ENCODE results near the gene RABL6. TPM values are rescaled to one million over a fixed set of nuclear protein-coding genes. Genes with fewer than 3 reads are reported as not detected.
A peak's percentile ranks its signal among the peaks of the same experiment; 100 is the strongest.

The RABL6 gene
- total RNA-seq, 4 donors from 2014 or later = 63.0 to 74.5 (median 71.3) TPM

DNA sequence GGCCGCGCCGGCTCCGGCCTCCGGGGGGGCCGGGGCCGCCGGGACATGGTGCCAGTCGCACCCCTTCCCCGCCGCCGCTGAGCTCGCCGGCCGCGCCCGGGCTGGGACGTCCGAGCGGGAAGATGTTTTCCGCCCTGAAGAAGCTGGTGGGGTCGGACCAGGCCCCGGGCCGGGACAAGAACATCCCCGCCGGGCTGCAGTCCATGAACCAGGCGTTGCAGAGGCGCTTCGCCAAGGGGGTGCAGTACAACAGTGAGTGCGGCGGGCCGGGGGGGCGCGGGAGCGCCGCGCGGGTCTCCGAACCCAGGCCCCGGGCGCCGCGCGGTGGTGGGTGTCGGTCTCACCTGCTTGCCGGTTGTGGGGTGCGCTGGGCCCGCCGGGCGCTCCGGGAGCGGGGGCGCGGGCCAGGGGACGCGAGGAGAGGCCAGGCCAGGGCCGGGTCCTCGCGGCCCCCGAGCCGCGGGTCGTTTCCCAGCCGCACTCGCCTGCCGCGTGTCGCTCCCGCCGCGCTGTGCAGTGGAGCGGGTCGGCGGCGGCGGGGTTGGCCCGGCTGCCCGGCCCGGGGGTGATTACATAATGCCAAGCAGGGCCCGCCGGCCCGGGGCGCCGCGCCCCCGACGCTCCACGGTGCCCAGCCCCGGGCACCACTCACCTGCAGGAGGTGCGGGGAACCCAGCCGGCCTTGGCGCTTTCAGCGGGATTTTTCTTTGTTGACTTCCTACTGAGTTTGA lies 492 bp downstream of the RABL6 start:
- no peak for DNase-seq (ENCODE audit: low spot score in 2 of 2)
- Histone ChIP-seq H3K4me3 (peak overlapping the region; percentile 78 to 95 (median 86)), H3K27ac (peak overlapping the region in 3 of 4 donors; percentile 34 to 94 (median 72)), H3K9me3 (no peaks in the 10 kb centered on the region), H3K27me3 (no peaks in the 10 kb centered on the region), H3K36me3 (peaks cover 0 to 32% (median 0%) of the 10 kb centered on the region in 3 donors), H3K4me1 (peaks cover 0 to 49% (median 23%) of the 10 kb centered on the region in 4 donors)
- TF ChIP-seq, protein P1, sequence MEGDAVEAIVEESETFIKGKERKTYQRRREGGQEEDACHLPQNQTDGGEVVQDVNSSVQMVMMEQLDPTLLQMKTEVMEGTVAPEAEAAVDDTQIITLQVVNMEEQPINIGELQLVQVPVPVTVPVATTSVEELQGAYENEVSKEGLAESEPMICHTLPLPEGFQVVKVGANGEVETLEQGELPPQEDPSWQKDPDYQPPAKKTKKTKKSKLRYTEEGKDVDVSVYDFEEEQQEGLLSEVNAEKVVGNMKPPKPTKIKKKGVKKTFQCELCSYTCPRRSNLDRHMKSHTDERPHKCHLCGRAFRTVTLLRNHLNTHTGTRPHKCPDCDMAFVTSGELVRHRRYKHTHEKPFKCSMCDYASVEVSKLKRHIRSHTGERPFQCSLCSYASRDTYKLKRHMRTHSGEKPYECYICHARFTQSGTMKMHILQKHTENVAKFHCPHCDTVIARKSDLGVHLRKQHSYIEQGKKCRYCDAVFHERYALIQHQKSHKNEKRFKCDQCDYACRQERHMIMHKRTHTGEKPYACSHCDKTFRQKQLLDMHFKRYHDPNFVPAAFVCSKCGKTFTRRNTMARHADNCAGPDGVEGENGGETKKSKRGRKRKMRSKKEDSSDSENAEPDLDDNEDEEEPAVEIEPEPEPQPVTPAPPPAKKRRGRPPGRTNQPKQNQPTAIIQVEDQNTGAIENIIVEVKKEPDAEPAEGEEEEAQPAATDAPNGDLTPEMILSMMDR (IDR thresholded peaks at IDR 0.05) = peak in 1 of 5 experiments; percentile 5
- no peak for TF ChIP-seq EP300 (IDR thresholded peaks at IDR 0.05)
- WGBS, 2 donors = 0 to 1% methylated on average over 27 to 35 of the region's 93 CpGs

DNA sequence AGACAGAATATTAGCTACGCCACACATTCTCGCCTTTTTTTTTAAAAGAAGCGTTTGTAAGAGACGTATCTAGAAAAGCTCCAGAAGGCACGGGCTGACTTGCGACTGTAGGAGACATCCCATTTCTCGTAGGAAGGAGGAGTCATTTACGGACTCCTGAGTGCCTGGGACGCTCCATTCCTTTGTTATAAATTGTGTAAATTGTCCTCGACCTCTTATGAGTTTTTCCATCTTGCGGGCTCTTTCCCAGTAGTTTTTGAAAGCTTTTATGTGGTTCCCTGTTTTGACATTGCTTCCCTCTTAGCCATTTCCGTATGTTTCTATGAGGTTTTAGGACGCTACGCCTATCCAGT lies 1.0 kb downstream of the RABL6 start:
- TF ChIP-seq EP300 (IDR thresholded peaks at IDR 0.05) = no peak
- peaks cover 0 to 32% (median 0%) of the 10 kb centered on the region in 3 donors for H3K36me3 ChIP-seq
- H3K4me1 ChIP-seq = peaks cover 0 to 49% (median 23%) of the 10 kb centered on the region in 4 donors
- no peaks in the 10 kb centered on the region for H3K9me3 ChIP-seq
- no peak for DNase-seq (ENCODE audit: low spot score in 2 of 2)
- H3K27me3 ChIP-seq = no peaks in the 10 kb centered on the region
- H3K4me3 ChIP-seq = peak overlapping the region; percentile 78 to 95 (median 86)
- H3K27ac ChIP-seq = peak overlapping the region in 2 of 4 donors; percentile 72 to 94
- WGBS, 2 donors = 5 to 8% methylated on average over 14 of the region's 14 CpGs

DNA sequence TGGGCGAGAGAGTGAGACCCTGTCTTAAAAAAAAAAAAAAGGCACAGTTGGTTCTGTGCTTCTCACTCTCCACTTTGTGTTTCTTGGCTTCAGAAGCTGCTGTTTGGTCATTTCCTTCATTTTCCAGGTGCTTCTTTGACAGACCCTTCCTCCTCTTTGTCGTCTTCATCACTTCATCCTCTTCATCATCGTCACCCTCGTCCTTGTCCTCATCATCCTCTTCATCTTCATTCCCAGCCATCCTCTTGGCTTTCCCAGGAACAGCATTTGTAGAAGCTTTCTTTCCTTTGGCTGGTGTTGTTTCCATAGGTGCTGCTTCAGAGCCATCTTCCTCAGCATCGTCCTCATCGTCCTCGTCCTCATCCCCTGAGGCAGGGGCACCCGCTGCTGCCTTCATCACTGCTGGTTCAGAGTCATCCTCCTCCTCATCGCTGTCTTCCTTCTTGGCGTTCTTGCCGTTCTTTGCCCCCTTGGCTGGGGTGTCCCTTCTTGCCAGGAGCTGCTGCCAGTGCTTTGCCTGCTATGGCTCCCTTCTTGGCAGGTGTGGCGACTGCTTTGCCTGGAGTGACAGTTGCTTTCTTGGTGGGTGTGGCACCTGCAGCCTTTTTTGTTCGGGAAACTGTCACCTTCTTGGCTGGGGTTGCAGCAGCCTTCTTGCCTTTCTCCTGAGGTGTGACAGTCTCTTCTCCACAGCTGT lies 7.1 kb downstream of the RABL6 start:
- no peak for TF ChIP-seq POLR2A (IDR thresholded peaks at IDR 0.05)
- TF ChIP-seq EP300 (IDR thresholded peaks at IDR 0.05) = no peak
- TF ChIP-seq, protein P1 (IDR thresholded peaks at IDR 0.05) = no peak
- WGBS, 2 donors = 88 to 93% methylated on average over 13 of the region's 13 CpGs
- no peak overlapping the region for H3K27ac ChIP-seq
- no peaks in the 10 kb centered on the region for H3K9me3 ChIP-seq
- no peak for DNase-seq (ENCODE audit: low spot score in 2 of 2)
- H3K4me1 ChIP-seq = peaks cover 0 to 22% (median 5%) of the 10 kb centered on the region in 4 donors
- H3K4me3 ChIP-seq = no peak overlapping the region
- H3K36me3 ChIP-seq = peaks cover 0 to 39% (median 0%) of the 10 kb centered on the region in 3 donors
- H3K27me3 ChIP-seq = no peaks in the 10 kb centered on the region

DNA sequence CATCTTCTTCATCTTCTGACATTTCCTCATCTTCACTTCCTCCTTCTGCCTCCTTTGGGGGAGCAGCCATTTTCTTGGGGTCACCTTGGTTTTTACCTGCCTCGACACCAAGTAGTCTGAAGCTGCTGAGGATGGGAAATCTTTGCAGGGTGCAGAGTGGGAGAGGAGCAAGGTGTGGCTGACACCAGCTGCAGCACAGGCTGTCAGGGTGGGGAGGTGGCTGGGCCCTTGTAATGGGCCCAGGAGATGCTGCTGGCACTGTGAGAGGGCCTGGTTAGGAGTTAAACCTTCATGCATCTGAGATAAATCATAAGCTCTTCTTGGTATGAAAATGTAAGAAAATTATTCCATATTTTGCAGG lies 7.7 kb downstream of the RABL6 start:
- peaks cover 0 to 39% (median 0%) of the 10 kb centered on the region in 3 donors for H3K36me3 ChIP-seq
- H3K4me3 ChIP-seq = no peak overlapping the region
- H3K27me3 ChIP-seq = no peaks in the 10 kb centered on the region
- H3K27ac ChIP-seq = no peak overlapping the region
- 0 to 34% methylated on average over 1 of the region's 1 CpG for WGBS, 2 donors
- TF ChIP-seq EP300 (IDR thresholded peaks at IDR 0.05) (no peak), POLR2A (IDR thresholded peaks at IDR 0.05) (no peak)
- TF ChIP-seq, protein P1 (IDR thresholded peaks at IDR 0.05) = no peak
- peaks cover 0 to 16% (median 2%) of the 10 kb centered on the region in 4 donors for H3K4me1 ChIP-seq
- DNase-seq (ENCODE audit: low spot score in 2 of 2) = no peak
- no peaks in the 10 kb centered on the region for H3K9me3 ChIP-seq

DNA sequence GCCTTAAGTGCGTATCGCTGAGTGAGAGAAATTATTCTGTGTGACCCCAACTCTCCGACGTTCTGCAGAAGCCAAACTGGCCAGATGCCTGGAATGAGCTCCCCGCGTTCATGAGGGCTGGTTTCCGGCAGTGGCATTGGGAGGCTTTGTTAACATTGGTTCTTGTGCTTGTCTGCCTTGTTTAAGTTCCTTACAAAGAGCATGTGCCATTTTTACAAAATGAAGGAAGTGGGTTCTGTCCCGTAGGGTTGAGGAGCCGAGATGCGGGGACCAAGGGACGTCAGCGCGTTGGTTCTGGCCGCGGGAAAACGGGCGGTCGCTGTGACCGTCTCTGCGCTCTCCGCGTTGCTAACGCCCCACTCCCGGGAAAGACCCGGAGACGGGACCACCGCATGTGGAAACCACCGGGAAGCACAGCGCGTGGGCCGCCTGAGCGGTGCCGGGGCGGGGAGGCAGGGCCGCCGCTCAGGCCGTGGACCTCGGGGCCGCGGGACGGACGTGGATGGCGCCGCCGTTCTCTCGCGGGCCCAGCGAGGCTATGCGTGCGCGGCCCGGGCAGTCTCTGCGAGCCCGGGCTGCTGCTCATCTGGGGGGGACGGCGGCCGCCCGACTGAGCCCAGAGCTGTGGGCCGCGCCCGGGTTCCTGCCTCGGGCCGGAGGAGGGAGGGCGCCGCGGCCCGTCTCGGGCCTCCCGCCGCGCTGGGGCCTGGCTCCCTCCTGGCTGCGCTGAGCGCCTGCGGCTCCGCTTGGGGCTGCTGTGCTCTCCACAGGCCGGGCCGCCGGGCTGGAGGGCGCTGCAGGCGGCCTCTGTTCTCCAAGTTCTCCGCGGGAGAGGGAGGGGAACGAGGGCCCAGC lies 13.4 kb downstream of the RABL6 start:
- Histone ChIP-seq H3K27me3 (no peaks in the 10 kb centered on the region), H3K4me1 (peaks cover 0 to 18% (median 5%) of the 10 kb centered on the region in 4 donors), H3K4me3 (peak overlapping the region; percentile 12 to 50 (median 34)), H3K9me3 (no peaks in the 10 kb centered on the region), H3K27ac (peak overlapping the region in 3 of 4 donors; percentile 6 to 61 (median 15)), H3K36me3 (peaks cover 0 to 36% (median 0%) of the 10 kb centered on the region in 3 donors)
- no peak for DNase-seq (ENCODE audit: low spot score in 2 of 2)
- TF ChIP-seq EP300 (IDR thresholded peaks at IDR 0.05) = no peak
- no peak for TF ChIP-seq POLR2A (IDR thresholded peaks at IDR 0.05)
- TF ChIP-seq, protein P1 (IDR thresholded peaks at IDR 0.05) = no peak
- 23 to 32% methylated on average over 24 to 32 of the region's 83 CpGs for WGBS, 2 donors
